ENCODE data around the gene PRXL2A.

Gene PRXL2A

GRCh38 chr10:80454513-80455460, 46.4 kb downstream of the PRXL2A start:
- TF ChIP-seq REST (IDR thresholded peaks at IDR 0.05; ENCODE audit: insufficient read depth in 1 of 2, low read depth in 2 of 2, low read length in 2 of 2) (no peak), FOXP2 (optimal IDR thresholded peaks at IDR 0.05; ENCODE audit: borderline replicate concordance, extremely low read depth, extremely low read length, insufficient read depth) (peak; percentile 35)

GRCh38 chr10:80455461-80456349, 47.4 kb downstream of the PRXL2A start:
- TF ChIP-seq POLR2AphosphoS5 (IDR thresholded peaks at IDR 0.05; ENCODE audit: low read depth, low read length): no peak
- 0 out of 2 replicates have a peak, but pooled peaks have one; percentile 15 for TF ChIP-seq SIN3A (IDR thresholded peaks at IDR 0.05; ENCODE audit: borderline replicate concordance, insufficient read depth, low read length)

- TF ChIP-seq FOXP2 (optimal IDR thresholded peaks at IDR 0.05; ENCODE audit: borderline replicate concordance, extremely low read depth, extremely low read length, insufficient read depth): no peak
Measured at GRCh38 chr10:80457554-80458262, 49.4 kb downstream of the PRXL2A start.

- TF ChIP-seq REST (IDR thresholded peaks at IDR 0.05; ENCODE audit: insufficient read depth in 1 of 2, low read depth in 2 of 2, low read length in 2 of 2) (no peak), SIN3A (IDR thresholded peaks at IDR 0.05; ENCODE audit: borderline replicate concordance, insufficient read depth, low read length) (no peak), POLR2AphosphoS5 (IDR thresholded peaks at IDR 0.05; ENCODE audit: low read depth, low read length) (no peak), TAF1 (IDR thresholded peaks at IDR 0.05; ENCODE audit: borderline replicate concordance, insufficient read depth, low read length) (no peak), FOXP2 (optimal IDR thresholded peaks at IDR 0.05; ENCODE audit: borderline replicate concordance, extremely low read depth, extremely low read length, insufficient read depth) (no peak)
Measured at GRCh38 chr10:80458263-80458625, 49.9 kb downstream of the PRXL2A start.

- no peak for TF ChIP-seq FOXP2 (optimal IDR thresholded peaks at IDR 0.05; ENCODE audit: borderline replicate concordance, extremely low read depth, extremely low read length, insufficient read depth)
- no peak for TF ChIP-seq SIN3A (IDR thresholded peaks at IDR 0.05; ENCODE audit: borderline replicate concordance, insufficient read depth, low read length)
- TF ChIP-seq TAF1 (IDR thresholded peaks at IDR 0.05; ENCODE audit: borderline replicate concordance, insufficient read depth, low read length): no peak
- no peak for TF ChIP-seq POLR2AphosphoS5 (IDR thresholded peaks at IDR 0.05; ENCODE audit: low read depth, low read length)
- no peak for TF ChIP-seq REST (IDR thresholded peaks at IDR 0.05; ENCODE audit: insufficient read depth in 1 of 2, low read depth in 2 of 2, low read length in 2 of 2)
Measured at GRCh38 chr10:80458638-80459037, 50.3 kb downstream of the PRXL2A start.
